Stromal cell of bone marrow (primary cell): Measurements from ENCODE around the gene SMARCAD1.
"Not testable (repeated sequence)": the region's sequence is repeated elsewhere in the genome, so short reads cannot be mapped to it uniquely, and the experiment has no call there.

ENCODE experiments used
- DNase-seq: peaks from one replicate; pipeline ENCODE4 v3.0.0-alpha.2; 2012; ENCODE audit warnings: low read depth

The SMARCAD1 gene

DNA sequence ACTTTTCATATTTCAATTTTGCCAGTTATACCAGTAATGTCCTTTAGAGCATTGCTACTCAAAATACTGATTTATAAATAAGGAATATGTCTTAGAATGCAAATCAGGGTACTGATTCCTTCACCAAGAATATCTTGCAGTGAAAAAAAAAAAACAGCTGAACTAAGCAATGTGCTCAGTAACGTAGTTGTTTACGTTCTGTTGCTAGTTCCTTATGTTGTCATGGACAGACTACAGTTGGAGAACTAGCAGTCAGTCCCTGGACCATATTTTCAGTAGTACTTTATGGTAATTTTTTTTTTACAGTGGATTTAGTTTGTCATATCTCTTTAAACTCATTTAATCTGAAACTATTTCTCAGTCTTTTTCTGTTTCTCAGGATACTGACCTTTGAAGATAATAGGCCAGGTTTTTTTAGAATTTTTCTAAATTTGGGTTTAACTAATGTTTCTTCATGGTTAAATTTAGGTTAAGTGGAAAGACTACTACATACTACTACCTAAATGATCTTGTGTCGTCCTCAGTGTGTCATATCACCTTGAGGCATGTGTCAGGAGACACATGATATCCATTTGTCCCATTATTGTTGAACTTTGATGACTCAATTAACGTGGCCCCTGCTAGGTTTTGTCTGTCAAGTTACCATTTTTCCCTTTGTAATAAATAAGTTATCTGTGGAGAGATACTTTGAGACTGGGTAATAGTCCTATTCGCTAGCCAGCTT is 21.0 kb downstream of the SMARCAD1 start:
- no peak for DNase-seq

DNA sequence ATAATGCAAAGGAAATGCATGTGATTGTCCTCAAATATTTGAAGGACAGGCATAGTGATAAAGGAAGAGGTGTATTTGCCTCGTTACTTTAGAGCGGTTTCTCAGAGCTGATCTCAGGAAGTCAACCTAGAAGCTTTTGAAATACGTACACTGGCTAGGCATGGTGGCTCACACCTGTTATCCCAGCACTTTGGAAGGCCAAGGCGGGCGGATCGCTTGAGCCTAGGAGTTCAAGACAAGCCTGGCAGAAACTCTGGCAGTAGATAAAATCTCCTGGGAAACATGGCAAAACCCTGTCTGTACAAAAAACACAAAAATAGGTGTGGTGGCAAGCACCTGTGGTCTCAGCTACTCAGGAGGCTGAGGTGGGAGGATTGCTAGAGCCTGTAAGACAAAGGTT is 24.9 kb downstream of the SMARCAD1 start:
- DNase-seq, result no peak

DNA sequence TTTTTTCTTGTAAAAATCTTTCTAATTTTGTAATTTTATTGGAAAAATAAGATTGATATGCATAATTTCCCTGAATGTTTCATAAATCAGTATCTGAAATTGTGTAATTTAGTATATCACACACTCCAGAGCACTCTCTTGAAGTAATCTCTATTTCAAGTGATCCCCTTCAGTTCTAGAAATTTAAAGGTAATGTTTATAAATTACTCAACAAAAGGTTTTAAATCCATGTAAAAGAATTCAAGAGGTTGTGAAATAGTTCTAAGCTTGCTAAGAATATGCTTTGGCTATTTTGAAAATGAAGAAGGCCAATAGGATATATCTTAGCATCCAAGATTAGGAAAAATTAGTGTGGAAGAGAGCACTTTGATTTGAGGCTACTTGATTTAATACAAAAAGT is 28.2 kb downstream of the SMARCAD1 start:
- DNase-seq, result no peak

DNA sequence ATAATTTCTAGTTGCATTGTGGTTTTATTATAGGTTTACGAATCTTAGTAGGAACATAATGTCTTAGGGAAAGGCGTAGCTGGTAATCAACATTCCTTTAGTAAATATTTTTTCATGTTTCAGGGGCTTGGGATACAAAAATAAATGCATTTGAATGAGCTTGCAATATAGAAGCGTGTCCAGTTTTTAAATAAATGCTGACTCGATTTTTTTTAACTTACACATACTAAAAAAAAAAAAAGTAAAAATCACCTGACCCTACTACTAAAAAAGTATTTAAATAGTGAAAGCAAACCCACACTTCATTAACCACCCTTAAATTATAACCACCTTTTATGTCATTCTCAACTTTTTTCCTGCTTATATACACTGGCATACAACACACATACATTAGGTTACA is 29.6 kb downstream of the SMARCAD1 start:
- DNase-seq, result no peak

DNA sequence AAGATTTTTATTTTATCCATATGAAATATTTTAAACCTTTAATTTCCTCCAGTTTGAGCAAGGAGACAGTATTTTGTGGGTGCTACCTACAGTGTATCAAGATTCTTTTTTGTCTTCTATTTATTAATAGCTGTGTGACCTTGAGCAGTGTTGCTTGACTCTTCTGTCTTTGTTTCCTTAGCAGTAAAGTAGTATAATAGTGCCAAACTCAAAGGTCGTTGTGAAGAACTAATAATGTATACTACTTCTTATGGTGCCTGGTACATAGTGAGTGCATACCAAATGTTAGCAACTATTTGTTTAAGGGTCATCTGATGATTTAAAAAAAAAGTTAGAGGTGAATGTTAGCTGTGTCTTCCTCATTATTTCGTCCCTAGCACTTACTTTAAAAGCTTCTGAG is 30.5 kb downstream of the SMARCAD1 start:
- no peak for DNase-seq

DNA sequence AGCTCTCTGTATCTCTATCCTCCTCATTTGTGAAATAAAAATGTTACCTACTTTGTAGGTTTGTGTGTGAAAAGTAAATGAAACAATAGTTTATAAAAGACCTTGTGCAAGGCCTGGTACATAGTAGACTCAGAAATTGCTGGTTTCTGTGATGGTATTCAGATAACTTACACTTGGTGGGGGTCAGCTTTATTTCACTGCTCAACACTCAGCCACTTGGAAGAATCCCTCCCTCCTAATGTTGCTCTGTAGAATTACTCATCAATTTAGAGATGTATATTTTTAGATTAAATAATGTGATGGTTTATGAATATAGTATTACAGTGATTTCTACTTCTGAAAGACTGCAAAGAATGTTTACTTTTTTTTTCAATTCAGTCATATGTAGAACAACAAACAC is 32.7 kb downstream of the SMARCAD1 start:
- no peak for DNase-seq

DNA sequence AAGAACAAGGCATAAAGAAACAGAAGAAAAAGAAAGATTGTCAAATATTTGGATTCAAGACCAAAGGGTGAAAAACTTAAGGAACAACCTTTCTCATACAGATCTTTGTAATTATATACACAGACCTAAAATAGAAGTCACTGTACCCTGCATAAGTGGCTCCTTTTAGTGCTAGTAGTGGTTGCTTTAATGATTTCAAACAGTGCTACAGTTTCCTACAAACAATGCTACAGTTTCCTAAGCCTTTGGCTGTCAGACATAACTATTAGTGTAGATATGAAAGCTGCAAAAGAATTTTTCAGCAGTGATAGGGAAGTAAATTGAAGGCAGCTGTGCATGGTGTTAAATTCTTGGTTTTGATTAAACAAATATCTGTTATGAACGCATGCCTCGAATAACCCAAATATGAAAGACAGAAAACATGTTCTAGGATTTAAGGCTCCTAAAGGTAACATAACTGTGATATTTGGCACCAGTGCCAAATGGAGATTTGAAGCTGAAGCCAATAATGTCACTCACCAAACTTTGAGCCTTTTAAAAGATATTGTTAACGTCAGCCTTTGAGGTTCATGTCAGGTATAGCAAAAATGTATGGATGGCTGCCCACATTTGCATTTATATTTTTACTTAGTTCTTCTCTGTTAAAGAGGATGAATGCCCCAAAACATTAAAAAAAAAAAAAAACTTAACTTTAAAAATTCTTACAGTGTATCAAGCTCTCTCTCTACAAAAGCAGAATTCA is 36.6 kb downstream of the SMARCAD1 start:
- no peak for DNase-seq

DNA sequence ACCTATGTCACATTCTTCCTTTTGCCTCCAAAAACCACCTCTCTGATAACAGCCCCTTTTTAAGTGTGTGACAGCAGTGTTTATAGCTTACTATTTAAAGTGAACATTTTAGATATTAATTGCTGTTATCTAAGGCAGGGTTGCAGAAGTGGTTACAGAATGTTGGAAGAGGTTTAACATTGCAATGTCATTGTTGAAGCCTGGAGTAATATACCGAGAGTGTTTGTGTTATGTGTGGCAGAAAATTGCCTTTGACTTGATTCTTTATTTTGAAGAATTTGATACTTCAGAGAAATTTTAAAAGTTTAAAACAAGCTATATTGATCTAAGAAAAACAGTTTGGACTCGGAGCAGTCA is 37.1 kb downstream of the SMARCAD1 start:
- DNase-seq, result no peak

DNA sequence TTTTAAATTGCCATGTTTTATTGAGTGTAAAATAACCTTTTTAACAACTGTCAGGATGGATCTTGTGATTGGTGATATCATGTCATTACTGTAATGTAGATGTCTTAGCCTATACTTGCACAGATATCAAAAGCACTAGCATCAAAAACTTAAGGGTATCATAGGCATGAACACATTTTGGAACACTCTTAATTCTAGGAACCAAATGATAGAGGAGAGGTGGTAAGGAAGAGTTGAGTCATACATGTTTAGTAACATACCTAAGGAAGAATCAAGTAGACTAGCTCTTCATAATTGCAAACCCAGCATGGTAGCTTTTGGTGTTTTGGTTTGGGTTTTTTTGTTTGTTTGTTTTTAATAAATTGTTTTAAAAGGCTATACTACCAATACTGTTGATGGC is 43.4 kb downstream of the SMARCAD1 start:
- DNase-seq, result no peak

DNA sequence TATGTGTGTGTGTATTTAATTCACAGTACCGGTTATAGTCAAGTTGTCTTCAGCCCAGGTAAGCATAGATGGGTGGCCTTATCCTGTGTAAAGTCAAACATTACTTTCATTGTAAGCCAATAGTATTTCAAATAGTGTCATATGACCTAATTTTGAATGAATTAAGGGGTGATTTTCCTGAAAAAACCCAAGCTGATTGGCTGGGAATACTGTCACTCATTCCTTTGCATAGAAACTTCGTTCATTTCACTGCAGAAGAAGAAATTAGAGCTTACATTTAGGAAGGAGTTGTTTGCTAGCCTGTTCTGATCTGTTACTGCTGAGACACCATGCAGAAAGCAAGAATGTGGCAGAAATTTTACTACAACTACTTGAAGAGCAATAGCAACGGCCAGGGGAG is 45.4 kb downstream of the SMARCAD1 start:
- DNase-seq, result no peak

DNA sequence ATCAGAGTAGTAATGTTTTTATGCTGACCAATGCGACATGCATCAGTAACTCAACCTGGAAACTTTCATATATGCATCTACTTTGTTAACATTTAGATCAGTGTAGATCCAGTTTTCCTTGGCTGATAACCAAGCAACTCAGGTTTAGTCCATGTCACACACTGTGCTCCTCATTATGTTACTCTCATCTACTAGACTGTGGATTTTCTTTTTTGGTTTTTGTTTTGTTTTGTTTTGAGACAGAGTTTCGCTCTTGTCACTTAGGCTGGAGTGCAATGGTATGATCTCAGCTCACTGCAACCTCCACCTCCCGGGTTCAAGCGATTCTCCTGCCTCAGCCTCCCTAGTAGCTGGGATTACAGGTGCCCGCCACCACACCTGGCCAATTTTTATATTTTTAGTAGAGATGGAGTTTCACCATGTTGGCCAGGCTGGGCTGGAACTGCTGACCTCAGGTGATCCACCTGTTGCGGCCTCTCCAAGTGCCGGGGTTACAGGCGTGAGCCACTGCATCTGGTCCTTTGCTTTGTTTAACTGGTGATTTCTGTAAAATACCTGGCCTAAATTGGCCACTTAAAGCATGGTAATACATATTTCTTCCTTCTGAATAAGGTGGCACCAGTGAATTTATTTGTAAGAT is 48.6 kb downstream of the SMARCAD1 start:
- DNase-seq, result no peak

DNA sequence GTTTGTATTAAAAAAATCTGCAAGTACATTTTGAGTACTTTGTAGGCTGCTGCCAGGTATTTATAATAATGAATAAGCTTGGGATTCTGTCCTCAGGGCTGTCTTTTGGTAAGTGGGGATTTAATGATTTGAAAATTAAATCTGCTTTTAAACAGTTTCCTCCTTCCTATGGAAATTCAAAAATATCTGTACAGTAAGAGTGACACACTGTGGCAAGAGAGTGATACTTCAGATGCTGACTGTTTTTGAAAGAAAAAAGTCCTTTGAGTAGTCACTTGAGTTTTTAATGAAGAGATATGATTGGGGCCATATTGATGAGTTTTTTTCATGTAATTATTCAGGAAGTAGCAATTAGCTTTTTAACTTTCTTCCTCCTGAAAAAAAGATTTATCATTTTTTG is 49.2 kb downstream of the SMARCAD1 start:
- no peak for DNase-seq

DNA sequence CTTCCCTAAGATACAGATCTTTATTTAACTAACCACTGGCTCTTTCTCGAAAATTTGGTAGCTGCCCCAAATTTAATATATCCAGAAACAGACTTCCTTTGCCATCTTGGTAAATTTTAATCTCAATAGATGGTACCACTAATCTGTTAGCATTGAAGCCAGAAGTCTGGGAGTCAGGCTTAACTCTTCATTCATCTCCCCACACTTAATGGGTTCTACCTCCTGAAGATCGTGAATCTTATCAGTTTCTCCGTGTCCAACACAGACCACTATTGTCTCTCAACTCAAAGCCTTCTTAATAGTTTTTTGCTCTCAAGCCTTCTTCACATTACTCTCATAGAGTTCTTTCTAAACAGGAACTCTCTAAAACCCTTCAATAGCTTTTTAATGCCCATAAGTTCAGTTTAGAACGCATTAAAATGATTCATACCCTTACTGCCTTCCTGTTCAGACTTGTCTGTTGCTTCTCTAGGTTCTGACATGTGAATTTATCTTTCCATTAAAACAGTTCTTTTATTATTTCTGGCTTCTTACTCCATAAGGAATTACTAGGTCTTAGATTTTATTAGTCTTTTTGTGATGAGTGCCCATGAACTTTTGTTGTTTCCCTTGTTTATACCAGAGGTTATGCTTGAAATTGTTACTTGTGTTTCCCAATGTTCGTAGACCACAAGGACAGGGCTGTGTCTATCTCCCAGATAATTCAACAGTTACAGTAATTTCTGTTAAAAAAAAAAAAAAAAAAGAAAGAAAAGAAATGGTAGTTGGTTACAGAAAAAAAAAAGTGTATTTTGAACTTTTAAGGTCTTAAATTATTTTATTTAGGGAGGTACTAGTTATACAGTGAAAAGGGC is 54.7 kb downstream of the SMARCAD1 start:
- DNase-seq, result no peak

DNA sequence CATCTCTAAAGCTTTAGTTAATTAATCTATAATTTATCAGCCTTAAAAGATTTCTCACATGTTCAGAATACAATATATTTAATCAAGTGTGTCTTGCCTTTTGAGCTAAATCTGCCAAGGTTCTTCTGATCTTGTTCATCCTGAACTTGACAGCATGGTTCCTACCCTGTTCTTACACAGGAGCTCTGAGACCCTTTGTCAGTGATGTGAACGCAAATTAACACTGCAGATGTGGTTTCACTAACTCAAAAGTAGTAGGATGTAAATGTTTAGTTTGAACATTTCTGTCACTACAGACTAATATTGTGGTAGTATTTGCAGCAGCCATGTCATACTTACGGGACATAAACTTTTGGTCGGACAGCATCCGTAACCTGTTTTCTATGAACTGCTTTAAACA is 59.4 kb downstream of the SMARCAD1 start:
- no peak for DNase-seq

DNA sequence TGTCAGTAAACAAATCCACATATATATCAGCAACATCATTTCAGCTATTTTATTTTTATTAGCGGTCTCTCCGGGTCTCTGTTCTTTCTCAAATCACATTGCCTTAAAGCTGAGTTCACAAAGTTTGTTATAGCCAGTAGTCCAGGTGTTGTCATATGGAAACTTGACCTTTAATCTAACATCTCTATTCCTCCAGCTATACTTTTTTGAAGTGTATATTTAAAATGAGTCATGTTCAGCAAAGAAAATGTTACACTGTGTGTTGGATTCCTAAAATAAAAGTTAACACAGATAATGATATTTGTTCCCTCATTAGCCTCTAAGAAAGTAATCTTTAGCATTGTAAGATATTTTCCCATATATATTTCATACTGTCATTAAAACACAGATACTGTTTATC is 63.6 kb downstream of the SMARCAD1 start:
- no peak for DNase-seq

DNA sequence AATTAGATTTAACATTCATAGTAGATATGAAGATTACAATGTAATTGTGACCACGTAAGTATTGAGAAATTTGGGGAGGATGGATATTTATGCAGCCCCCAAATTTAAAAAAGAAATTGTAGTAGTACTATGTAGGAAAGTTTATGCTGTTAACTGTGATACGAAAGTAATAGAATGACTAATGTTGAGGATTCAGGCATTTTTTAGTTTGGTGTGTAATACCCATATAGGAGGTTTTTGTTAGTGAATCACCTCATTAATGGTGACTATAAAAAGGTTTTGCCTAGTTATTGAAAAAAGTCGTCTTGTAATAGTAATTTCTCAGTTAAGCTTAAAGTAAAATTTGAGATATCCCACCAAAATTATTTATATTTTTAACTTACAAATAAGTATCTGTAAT is 67.2 kb downstream of the SMARCAD1 start:
- DNase-seq, result peak; percentile 22

DNA sequence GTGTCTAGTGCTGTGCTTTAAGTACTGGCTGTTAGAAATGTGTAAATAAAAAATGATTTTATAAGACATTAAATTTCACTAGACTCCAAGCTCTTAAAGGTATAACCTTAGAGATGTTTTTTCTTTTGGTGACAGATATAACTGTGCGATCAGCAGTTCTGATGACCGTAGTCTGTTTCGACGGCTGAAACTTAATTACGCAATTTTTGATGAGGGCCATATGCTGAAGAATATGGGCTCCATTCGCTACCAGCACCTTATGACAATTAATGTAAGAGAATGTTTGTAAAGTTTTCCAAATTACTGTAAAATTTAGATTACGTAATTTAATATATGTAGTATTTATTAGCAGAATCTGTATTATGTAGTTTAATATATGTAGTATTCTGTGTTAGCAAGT is 68.5 kb downstream of the SMARCAD1 start:
- no peak for DNase-seq

DNA sequence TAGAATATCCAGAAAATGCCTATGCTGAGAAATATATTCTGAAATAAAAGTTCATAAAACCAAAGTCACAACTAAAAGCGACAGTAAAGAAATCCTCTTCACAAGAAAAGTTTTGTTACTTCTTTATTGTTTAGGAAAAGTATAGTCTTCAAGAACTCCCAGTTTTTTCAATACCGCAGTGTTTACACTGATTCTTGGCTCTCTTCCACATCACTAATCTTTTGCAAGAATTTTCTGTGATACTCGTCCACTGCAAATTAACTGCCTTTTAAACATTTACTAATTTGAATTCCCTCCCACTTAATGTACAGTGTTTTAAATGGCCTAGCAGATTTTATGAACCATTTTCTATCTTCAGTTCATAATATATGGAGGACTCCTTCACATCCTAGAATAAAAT is 69.9 kb downstream of the SMARCAD1 start:
- no peak for DNase-seq

DNA sequence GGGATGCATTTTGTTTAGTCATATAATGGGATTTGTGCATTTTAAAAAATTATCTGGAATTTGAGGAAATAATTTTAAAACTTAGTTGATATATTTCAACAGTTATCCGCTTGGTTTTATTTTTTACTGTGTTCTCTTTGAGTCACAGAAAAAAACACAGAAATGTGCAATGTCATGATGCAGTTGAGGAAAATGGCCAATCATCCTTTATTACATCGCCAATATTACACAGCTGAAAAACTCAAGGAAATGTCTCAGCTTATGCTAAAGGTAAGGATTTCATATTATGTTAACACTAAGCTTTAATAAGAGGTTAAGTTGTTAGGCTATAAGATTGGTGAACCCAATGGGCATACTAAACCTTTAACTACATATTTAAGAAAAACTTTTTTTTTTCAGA is 71.1 kb downstream of the SMARCAD1 start:
- no peak for DNase-seq

DNA sequence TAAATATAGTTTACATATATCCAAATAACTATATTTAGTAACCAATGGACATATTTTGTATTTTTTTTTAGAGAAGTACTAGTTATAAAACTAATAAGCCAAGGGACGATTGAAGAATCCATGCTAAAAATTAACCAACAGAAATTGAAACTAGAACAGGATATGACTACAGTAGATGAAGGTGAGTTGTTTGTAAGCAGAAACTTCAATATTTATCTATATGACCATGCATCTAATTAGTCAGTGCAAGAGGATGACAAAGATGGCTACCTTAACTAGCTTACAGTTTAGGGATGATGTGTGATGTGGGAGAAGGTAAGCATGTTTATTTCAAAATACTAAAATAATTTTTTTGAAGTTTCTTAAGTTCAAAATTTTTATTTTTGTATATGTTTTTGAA is 77.2 kb downstream of the SMARCAD1 start:
- no peak for DNase-seq

DNA sequence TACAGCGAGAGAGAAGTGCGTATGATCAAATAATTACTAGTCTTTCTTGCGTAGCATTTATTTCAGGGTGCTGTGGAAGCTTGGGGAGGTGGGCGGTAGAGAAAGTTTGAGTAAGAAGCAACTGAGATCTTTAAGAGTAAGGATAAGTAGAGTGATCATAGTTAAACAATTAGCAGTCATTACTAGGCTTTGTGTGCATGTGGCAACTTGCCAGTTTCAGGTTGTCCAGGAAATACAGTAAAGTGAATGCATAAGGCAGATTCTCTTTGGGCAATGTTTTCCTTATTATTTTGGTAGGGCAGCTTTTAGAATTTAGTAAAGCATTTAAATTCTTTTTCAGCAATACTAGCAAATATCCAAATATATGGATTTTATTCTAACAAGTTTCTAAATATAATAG is 78.0 kb downstream of the SMARCAD1 start:
- DNase-seq, result no peak

DNA sequence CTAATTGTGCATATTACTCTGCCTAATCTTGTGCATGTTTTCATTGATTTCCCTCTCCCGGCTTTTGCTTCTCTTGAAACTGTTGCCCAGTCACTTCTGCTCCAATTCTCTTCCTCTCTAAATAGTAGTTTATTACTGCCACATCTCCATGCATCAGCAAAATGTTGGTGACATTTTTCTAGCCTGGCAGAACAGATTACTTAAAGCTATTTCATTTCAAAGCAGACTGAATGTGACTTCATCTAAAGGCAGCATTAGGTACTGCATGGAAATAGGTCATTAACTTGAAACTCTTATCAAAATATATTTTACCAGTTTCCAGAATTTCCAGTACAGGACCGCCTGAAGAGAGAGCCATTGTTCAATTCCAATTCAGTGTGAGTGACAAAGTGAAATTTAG is 82.6 kb downstream of the SMARCAD1 start:
- no peak for DNase-seq

DNA sequence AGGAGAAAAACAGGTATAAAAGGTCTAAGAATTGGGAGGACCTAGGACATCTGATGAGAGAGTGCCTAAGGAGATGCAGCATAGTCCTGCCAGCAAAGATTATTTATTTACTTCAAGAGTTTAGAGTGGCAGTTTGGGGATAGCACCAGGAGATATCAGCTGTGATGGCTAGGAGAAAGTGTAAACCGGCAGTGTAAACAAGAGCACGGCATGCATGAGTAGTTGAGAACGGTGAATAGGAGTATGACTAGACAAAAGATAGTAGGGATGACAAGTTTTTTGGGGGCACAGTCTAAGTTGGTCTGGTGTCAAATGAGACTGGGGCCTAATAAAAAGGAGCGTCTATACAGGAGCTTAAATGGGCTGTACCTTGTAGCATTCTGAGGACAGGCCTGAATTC is 86.3 kb downstream of the SMARCAD1 start:
- not testable (repeated sequence) for DNase-seq
